Measurements from ENCODE around the gene AGAP9.
"Not testable (repeated sequence)": the region's sequence is repeated elsewhere in the genome, so short reads cannot be mapped to it uniquely, and the experiment has no call there.

DNA sequence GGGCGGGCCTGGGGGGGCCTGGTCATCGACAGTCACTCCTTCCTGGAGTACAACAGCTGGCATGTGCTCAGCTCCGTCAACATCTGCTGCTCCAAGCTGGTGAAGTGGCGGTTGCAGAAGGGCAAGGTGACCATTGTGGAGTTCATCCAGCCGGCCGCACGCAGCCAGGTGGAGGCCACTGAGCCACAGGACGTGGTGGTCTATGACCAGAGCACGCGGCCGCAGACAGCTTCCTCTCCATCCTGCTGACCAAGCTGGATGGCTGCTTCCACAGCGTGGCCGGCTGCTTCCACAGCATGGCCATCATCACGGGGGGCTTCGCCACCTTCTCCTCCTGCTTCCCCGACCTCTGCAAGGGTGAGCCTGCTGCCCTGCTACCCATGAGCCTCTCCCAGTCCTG is 40.9 kb upstream of the AGAP9 start:
- TF ChIP-seq, protein P1, sequence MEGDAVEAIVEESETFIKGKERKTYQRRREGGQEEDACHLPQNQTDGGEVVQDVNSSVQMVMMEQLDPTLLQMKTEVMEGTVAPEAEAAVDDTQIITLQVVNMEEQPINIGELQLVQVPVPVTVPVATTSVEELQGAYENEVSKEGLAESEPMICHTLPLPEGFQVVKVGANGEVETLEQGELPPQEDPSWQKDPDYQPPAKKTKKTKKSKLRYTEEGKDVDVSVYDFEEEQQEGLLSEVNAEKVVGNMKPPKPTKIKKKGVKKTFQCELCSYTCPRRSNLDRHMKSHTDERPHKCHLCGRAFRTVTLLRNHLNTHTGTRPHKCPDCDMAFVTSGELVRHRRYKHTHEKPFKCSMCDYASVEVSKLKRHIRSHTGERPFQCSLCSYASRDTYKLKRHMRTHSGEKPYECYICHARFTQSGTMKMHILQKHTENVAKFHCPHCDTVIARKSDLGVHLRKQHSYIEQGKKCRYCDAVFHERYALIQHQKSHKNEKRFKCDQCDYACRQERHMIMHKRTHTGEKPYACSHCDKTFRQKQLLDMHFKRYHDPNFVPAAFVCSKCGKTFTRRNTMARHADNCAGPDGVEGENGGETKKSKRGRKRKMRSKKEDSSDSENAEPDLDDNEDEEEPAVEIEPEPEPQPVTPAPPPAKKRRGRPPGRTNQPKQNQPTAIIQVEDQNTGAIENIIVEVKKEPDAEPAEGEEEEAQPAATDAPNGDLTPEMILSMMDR (IDR thresholded peaks at IDR 0.05; ENCODE audit: low read depth, low read length, poor library complexity, severe bottlenecking) = not testable (repeated sequence)
- TF ChIP-seq EZH2phosphoT487 (IDR thresholded peaks at IDR 0.05; ENCODE audit: borderline replicate concordance, low read length) = not testable (repeated sequence)

Measured in DOHH2 (cell line).